ENCODE measurements around the gene SMAD9. TPM values are rescaled to one million over a fixed set of nuclear protein-coding genes. Genes with fewer than 3 reads are reported as not detected.

SMAD9 gene
- total RNA-seq, 1 experiment from 2014 or later = 1.2 TPM

DNA sequence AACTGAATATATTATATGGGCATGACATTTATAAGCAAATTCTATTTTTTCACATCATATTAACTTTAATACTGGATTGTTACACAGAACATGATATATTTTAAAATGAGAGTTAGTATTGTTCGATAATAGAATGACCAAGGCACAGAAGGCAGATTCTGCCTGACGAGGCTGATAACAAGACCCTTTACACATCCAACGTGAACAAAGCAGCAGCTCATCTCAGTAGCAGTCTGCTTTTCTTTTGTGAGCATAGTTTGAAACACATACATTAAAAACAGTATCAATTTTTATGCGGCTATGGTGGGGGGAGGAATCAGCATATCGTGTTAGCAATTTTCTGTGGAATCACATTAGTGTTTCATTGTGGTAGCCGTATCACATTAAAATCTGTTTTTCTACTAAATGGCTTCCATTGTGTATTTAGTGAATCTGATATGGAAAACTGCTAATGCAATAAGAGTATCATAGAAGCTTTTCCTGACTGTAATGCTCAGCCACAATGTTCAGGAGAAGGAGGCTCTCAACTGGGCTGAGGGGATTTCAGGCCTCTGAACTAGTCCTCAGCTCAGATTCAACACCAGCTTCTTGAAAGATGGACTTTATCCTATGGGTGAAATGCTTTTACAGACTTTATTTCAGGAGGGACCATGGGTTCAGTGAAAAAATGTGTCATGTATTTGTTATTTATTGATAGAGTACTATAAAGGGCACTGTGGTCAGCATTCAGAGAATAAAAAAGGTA lies 4.0 kb downstream of the SMAD9 start:
- CTCF ChIA-PET = no interaction called here

DNA sequence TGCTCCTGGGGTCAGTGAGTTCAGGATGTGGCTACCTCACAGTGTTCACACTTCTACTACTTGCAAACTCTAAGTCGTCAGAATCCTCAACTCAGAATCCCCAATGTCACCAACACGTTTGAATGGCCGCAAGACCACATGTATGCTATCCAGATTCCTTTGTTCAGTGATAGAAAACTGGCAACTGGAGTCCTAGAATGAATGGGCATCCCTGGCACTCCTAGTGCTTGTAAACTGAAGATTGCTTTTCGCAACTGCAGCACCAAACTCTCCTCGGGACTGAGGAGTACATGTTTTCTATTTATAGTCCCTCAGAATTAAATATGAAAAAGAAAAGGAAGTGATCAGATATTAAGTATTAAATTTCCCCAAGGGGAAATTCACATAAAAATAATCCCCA lies 4.9 kb downstream of the SMAD9 start:
- H3K4me3 ChIP-seq (ENCODE audit: low read depth, low read length) = no peak overlapping the region
- peaks cover 7% of the 10 kb centered on the region for H3K4me1 Mint-ChIP-seq (ENCODE audit: low read depth, unreplicated experiment)
- H3K27ac Mint-ChIP-seq (ENCODE audit: unreplicated experiment) = no peak overlapping the region
- H3K9me3 Mint-ChIP-seq (ENCODE audit: unreplicated experiment) = no peaks in the 10 kb centered on the region
- POLR2A ChIA-PET = no interaction called here
- no peaks in the 10 kb centered on the region for H3K9me3 ChIP-seq
- H3K4me1 ChIP-seq = no peaks in the 10 kb centered on the region
- no peak overlapping the region for H3K4me3 Mint-ChIP-seq (ENCODE audit: unreplicated experiment)
- no peaks in the 10 kb centered on the region for H3K36me3 Mint-ChIP-seq (ENCODE audit: insufficient read depth, unreplicated experiment)
- DNase-seq = no peak
- no TSS peak for BruUV-seq (replicated peaks)
- H3K27me3 Mint-ChIP-seq (ENCODE audit: insufficient read depth, unreplicated experiment) = peaks cover 20% of the 10 kb centered on the region
- H3K27me3 ChIP-seq (replicated peaks; ENCODE audit: control insufficient read depth, insufficient read depth, low read length) = no peaks in the 10 kb centered on the region
- TF ChIP-seq, protein P1, sequence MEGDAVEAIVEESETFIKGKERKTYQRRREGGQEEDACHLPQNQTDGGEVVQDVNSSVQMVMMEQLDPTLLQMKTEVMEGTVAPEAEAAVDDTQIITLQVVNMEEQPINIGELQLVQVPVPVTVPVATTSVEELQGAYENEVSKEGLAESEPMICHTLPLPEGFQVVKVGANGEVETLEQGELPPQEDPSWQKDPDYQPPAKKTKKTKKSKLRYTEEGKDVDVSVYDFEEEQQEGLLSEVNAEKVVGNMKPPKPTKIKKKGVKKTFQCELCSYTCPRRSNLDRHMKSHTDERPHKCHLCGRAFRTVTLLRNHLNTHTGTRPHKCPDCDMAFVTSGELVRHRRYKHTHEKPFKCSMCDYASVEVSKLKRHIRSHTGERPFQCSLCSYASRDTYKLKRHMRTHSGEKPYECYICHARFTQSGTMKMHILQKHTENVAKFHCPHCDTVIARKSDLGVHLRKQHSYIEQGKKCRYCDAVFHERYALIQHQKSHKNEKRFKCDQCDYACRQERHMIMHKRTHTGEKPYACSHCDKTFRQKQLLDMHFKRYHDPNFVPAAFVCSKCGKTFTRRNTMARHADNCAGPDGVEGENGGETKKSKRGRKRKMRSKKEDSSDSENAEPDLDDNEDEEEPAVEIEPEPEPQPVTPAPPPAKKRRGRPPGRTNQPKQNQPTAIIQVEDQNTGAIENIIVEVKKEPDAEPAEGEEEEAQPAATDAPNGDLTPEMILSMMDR (IDR thresholded peaks at IDR 0.05; ENCODE audit: insufficient read depth in 1 of 2, low read depth in 1 of 2, low read length in 1 of 2, severe bottlenecking in 1 of 2, unreplicated experiment in 1 of 2) = no peak
- CTCF ChIA-PET = no interaction called here
- intact Hi-C loops (cut with micrococcal nuclease; ENCODE audit: unreplicated experiment) = loop anchor here (5.0 kb wide), 1 partner anchor 58 kb away; no protein-coding TSS in a partner anchor
- H3K36me3 ChIP-seq (ENCODE audit: control insufficient read depth, insufficient read depth, low read length) = no peaks in the 10 kb centered on the region

More for the DNA sequence above, 4.0 kb downstream of the SMAD9 start:
- BruUV-seq (replicated peaks) = no TSS peak
- Histone ChIP-seq H3K4me1 (no peaks in the 10 kb centered on the region), H3K4me3 (ENCODE audit: low read depth, low read length) (no peak overlapping the region), H3K9me3 (no peaks in the 10 kb centered on the region), H3K27me3 (replicated peaks; ENCODE audit: control insufficient read depth, insufficient read depth, low read length) (no peaks in the 10 kb centered on the region), H3K36me3 (ENCODE audit: control insufficient read depth, insufficient read depth, low read length) (no peaks in the 10 kb centered on the region)
- Mint-ChIP-seq H3K27me3 (ENCODE audit: insufficient read depth, unreplicated experiment) (peaks cover 20% of the 10 kb centered on the region), H3K27ac (ENCODE audit: unreplicated experiment) (no peak overlapping the region), H3K36me3 (ENCODE audit: insufficient read depth, unreplicated experiment) (no peaks in the 10 kb centered on the region), H3K4me3 (ENCODE audit: unreplicated experiment) (no peak overlapping the region), H3K4me1 (ENCODE audit: low read depth, unreplicated experiment) (peaks cover 7% of the 10 kb centered on the region), H3K9me3 (ENCODE audit: unreplicated experiment) (no peaks in the 10 kb centered on the region)
- TF ChIP-seq, protein P1 (IDR thresholded peaks at IDR 0.05; ENCODE audit: insufficient read depth in 1 of 2, low read depth in 1 of 2, low read length in 1 of 2, severe bottlenecking in 1 of 2, unreplicated experiment in 1 of 2) = no peak
- intact Hi-C loops (cut with micrococcal nuclease; ENCODE audit: unreplicated experiment) = loop anchor here (5.0 kb wide), 1 partner anchor 59 kb away; no protein-coding TSS in a partner anchor
- no peak for DNase-seq
- POLR2A ChIA-PET = no interaction called here

DNA sequence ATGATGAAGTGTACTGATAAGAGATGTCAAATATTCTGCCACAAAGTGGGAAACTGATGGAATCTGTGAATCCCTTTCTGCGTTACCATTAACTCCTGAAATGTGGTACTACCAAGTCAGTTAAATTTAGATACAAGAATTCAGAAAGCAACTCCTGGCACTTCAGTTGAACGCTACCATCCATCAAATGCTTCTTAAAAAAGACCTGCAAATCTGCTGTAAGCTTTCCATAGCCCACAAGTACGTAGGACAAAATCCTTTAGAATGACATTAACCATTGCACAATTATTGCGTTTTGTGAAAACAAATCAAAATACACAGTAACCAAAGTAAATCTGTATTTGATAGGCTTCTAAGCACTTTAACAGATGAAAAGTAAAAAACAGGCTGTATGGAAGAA lies 5.4 kb downstream of the SMAD9 start:
- Histone ChIP-seq H3K9me3 (no peaks in the 10 kb centered on the region), H3K4me3 (ENCODE audit: low read depth, low read length) (no peak overlapping the region), H3K36me3 (ENCODE audit: control insufficient read depth, insufficient read depth, low read length) (no peaks in the 10 kb centered on the region), H3K27me3 (replicated peaks; ENCODE audit: control insufficient read depth, insufficient read depth, low read length) (no peaks in the 10 kb centered on the region), H3K4me1 (no peaks in the 10 kb centered on the region)
- POLR2A ChIA-PET = no interaction called here
- Mint-ChIP-seq H3K36me3 (ENCODE audit: insufficient read depth, unreplicated experiment) (no peaks in the 10 kb centered on the region), H3K4me1 (ENCODE audit: low read depth, unreplicated experiment) (peaks cover 7% of the 10 kb centered on the region), H3K9me3 (ENCODE audit: unreplicated experiment) (no peaks in the 10 kb centered on the region), H3K27ac (ENCODE audit: unreplicated experiment) (no peak overlapping the region), H3K27me3 (ENCODE audit: insufficient read depth, unreplicated experiment) (peaks cover 20% of the 10 kb centered on the region), H3K4me3 (ENCODE audit: unreplicated experiment) (no peak overlapping the region)
- intact Hi-C loops (cut with micrococcal nuclease; ENCODE audit: unreplicated experiment) = loop anchor here (5.0 kb wide), 1 partner anchor 57 kb away; no protein-coding TSS in a partner anchor
- TF ChIP-seq, protein P1 (IDR thresholded peaks at IDR 0.05; ENCODE audit: insufficient read depth in 1 of 2, low read depth in 1 of 2, low read length in 1 of 2, severe bottlenecking in 1 of 2, unreplicated experiment in 1 of 2) = no peak
- CTCF ChIA-PET = no interaction called here
- BruUV-seq (replicated peaks) = no TSS peak
- DNase-seq = no peak

Data from Caco-2 (cell line).